ENCODE measurements around the gene SCFD2. TPM values are rescaled to one million over a fixed set of nuclear protein-coding genes. Genes with fewer than 3 reads are reported as not detected.

The SCFD2 gene
- total RNA-seq, 1 donor from 2014 or later: 18.6 TPM

GRCh38 chr4:52879471-52879870 is 486.4 kb downstream of the SCFD2 start:
- H3K27me3 Mint-ChIP-seq (ENCODE audit: low read depth): no peaks in the 10 kb centered on the region
- no peak for TF ChIP-seq CTCF (conservative IDR thresholded peaks at IDR 0.05)
- no peak overlapping the region for H3K27ac Mint-ChIP-seq (ENCODE audit: unreplicated experiment)
- no peak for DNase-seq (ENCODE audit: low read depth, low spot score)
- peaks cover 40% of the 10 kb centered on the region for H3K4me1 Mint-ChIP-seq
- H3K4me3 Mint-ChIP-seq: no peak overlapping the region
- H3K9me3 Mint-ChIP-seq: peaks cover 2% of the 10 kb centered on the region
- peaks cover 5% of the 10 kb centered on the region for H3K36me3 Mint-ChIP-seq (ENCODE audit: low read depth)

- H3K27ac Mint-ChIP-seq (ENCODE audit: unreplicated experiment): no peak overlapping the region
- H3K4me3 Mint-ChIP-seq: no peak overlapping the region
- H3K27me3 Mint-ChIP-seq (ENCODE audit: low read depth): no peaks in the 10 kb centered on the region
- no peak for TF ChIP-seq CTCF (conservative IDR thresholded peaks at IDR 0.05)
- H3K4me1 Mint-ChIP-seq: peaks cover 37% of the 10 kb centered on the region
- no peak for DNase-seq (ENCODE audit: low read depth, low spot score)
- peaks cover 5% of the 10 kb centered on the region for H3K36me3 Mint-ChIP-seq (ENCODE audit: low read depth)
- H3K9me3 Mint-ChIP-seq: peaks cover 2% of the 10 kb centered on the region
Observed at GRCh38 chr4:52877694-52878093, 488.2 kb downstream of the SCFD2 start.

GRCh38 chr4:52877036-52877435 is 488.8 kb downstream of the SCFD2 start:
- Mint-ChIP-seq H3K9me3 (peaks cover 2% of the 10 kb centered on the region), H3K4me1 (peaks cover 34% of the 10 kb centered on the region), H3K27me3 (ENCODE audit: low read depth) (no peaks in the 10 kb centered on the region), H3K27ac (ENCODE audit: unreplicated experiment) (no peak overlapping the region), H3K36me3 (ENCODE audit: low read depth) (peaks cover 5% of the 10 kb centered on the region), H3K4me3 (no peak overlapping the region)
- no peak for TF ChIP-seq CTCF (conservative IDR thresholded peaks at IDR 0.05)
- DNase-seq (ENCODE audit: low read depth, low spot score): no peak

GRCh38 chr4:52876069-52876468 is 489.8 kb downstream of the SCFD2 start:
- no peak for TF ChIP-seq CTCF (conservative IDR thresholded peaks at IDR 0.05)
- no peak overlapping the region for H3K4me3 Mint-ChIP-seq
- H3K36me3 Mint-ChIP-seq (ENCODE audit: low read depth): no peaks in the 10 kb centered on the region
- no peak for DNase-seq (ENCODE audit: low read depth, low spot score)
- no peaks in the 10 kb centered on the region for H3K9me3 Mint-ChIP-seq
- no peak overlapping the region for H3K27ac Mint-ChIP-seq (ENCODE audit: unreplicated experiment)
- H3K27me3 Mint-ChIP-seq (ENCODE audit: low read depth): no peaks in the 10 kb centered on the region
- H3K4me1 Mint-ChIP-seq: peaks cover 24% of the 10 kb centered on the region

- Mint-ChIP-seq H3K27ac (ENCODE audit: unreplicated experiment) (no peak overlapping the region), H3K27me3 (ENCODE audit: low read depth) (no peaks in the 10 kb centered on the region), H3K4me3 (no peak overlapping the region), H3K36me3 (ENCODE audit: low read depth) (no peaks in the 10 kb centered on the region), H3K9me3 (no peaks in the 10 kb centered on the region), H3K4me1 (peaks cover 24% of the 10 kb centered on the region)
- DNase-seq (ENCODE audit: low read depth, low spot score): no peak
- no peak for TF ChIP-seq CTCF (conservative IDR thresholded peaks at IDR 0.05)
Observed at GRCh38 chr4:52874948-52875347, 490.9 kb downstream of the SCFD2 start.

GRCh38 chr4:52873861-52874343 is 492.0 kb downstream of the SCFD2 start:
- Mint-ChIP-seq H3K36me3 (ENCODE audit: low read depth) (no peaks in the 10 kb centered on the region), H3K27me3 (ENCODE audit: low read depth) (no peaks in the 10 kb centered on the region), H3K4me1 (peaks cover 28% of the 10 kb centered on the region), H3K9me3 (no peaks in the 10 kb centered on the region), H3K27ac (ENCODE audit: unreplicated experiment) (no peak overlapping the region), H3K4me3 (no peak overlapping the region)
- DNase-seq (ENCODE audit: low read depth, low spot score): no peak
- TF ChIP-seq CTCF (conservative IDR thresholded peaks at IDR 0.05): no peak
